ENCODE results near the gene KITLG.

GRCh38 chr12:88496891-88497371, 83.3 kb downstream of the KITLG start:
- TF ChIP-seq CTCF (IDR thresholded peaks at IDR 0.05) (no peak), POLR2A (IDR thresholded peaks at IDR 0.05) (no peak)
